Right lobe of liver (tissue), 6 donors: ENCODE measurements around the gene ATP6V1A. TPM values are rescaled to one million over a fixed set of nuclear protein-coding genes. Genes with fewer than 3 reads are reported as not detected.

Experiments
- ATAC-seq, 4 donors: fragments of 200-7000 bp; cut with Tn5 transposase; one replicate each; pipeline ENCODE4 v1.9.1; 2020; ENCODE audit warnings: mild to moderate bottlenecking in 4 of 4, moderate library complexity in 4 of 4
- DNase-seq, 3 donors: peaks; one replicate each; pipeline ENCODE4 v3.0.0-alpha.2; 2020
- H3K27ac ChIP-seq, 3 donors: fragments of 200-600 bp; one replicate each; pipeline ENCODE4 v1.8.0; 2022
- H3K27me3 ChIP-seq, 2 donors: fragments of 200-600 bp; one replicate each; pipeline ENCODE4 v1.8.0; 2022
- H3K36me3 ChIP-seq, 4 donors: fragments of 200-600 bp; sonication (generic) in 1 of 4; one replicate each; pipeline versions ENCODE4 v1.5.1 to v1.8.0; 2017 to 2022; ENCODE audit warnings: control low read depth in 1 of 4
- H3K4me1 ChIP-seq, 4 donors: fragments of 200-600 bp; sonication (generic) in 1 of 4; one replicate each; pipeline versions ENCODE4 v1.5.1 to v1.8.0; 2017 to 2022; ENCODE audit warnings: control low read depth in 1 of 4
- H3K4me3 ChIP-seq, 3 donors: fragments of 200-600 bp; one replicate each; pipeline ENCODE4 v1.8.0; 2022
- H3K9me3 ChIP-seq, 4 donors: fragments of 200-600 bp; sonication (generic) in 1 of 4; one replicate each; pipeline versions ENCODE4 v1.5.1 to v1.8.0; 2017 to 2022; ENCODE audit warnings: control low read depth in 1 of 4
- CTCF ChIP-seq, 4 donors: fragments of 200-600 bp in 3 of 4; fragments of 450-650 bp in 1 of 4; IDR thresholded peaks; one replicate each; pipeline versions ENCODE4 v1.5.1 to v1.8.0; 2016 to 2022; ENCODE audit warnings: antibody characterized with exemption in 4 of 4, mild to moderate bottlenecking in 2 of 4
- POLR2A ChIP-seq: fragments of 450-650 bp; IDR thresholded peaks from one replicate; pipeline ENCODE4 v1.6.1; 2017; ENCODE audit warnings: antibody characterized with exemption, mild to moderate bottlenecking
- WGBS: methylation state at CpG from one replicate; pipeline ENCODE4 v1.1.6; 2018; ENCODE audit warnings: low coverage, low lambda C conversion rate; ENCODE audit not compliant: insufficient coverage; ENCODE audit errors: missing lambda C conversion rate; 5-methylcytosine and 5-hydroxymethylcytosine counted together
- intact Hi-C, 2 donors: fragments of 100-400 bp; cut with DNase I; formaldehyde crosslinking; loops; one replicate each; pipeline versions ENCODE4 v1.11.2 to v1.14.1; 2022
- total RNA-seq, 6 experiments: library from RNA; depleted of rRNA in 2 of 6; stranded (reverse); fragments of >200 nt in 2 of 6; fragmentation: NEBNext Ultra II Directional in 3 of 6; extraction: Animal tissue kit (Norgen Biotek cat#: 25700) in 3 of 6; gene quantifications; one replicate each; pipeline versions ENCODE4 v1.1.0 to v1.2.4, GENCODE V29; 2016 to 2023
- donor health status: DM: no; HTN: yes; CAD: no.
- donor health status: DM: no; HTN: no; CAD: no.
- donor health status: DM: no; HTN: no; CAD: no.
- donor health status: DM: no; HTN: yes; CAD: no.
- donor health status: DM: no; HTN: yes; CAD: no.

Gene ATP6V1A
- total RNA-seq, 6 experiments from 2014 or later, result 39.6 to 52.7 (median 47.7) TPM

- Histone ChIP-seq H3K27ac (no peak overlapping the region), H3K4me3 (no peak overlapping the region), H3K9me3 (no peaks in the 10 kb centered on the region), H3K36me3 (no peaks in the 10 kb centered on the region), H3K27me3 (no peaks in the 10 kb centered on the region), H3K4me1 (peaks cover 0 to 19% (median 5%) of the 10 kb centered on the region in 4 donors)
- TF ChIP-seq CTCF (IDR thresholded peaks at IDR 0.05), result no peak
- TF ChIP-seq POLR2A, result no peak
- ATAC-seq (no peak), DNase-seq (no peak)
- intact Hi-C loops, result no loop called here
Observed at GRCh38 chr3:113751141-113751540, 4.3 kb downstream of the ATP6V1A start.

- H3K36me3 ChIP-seq, result no peaks in the 10 kb centered on the region
- no peaks in the 10 kb centered on the region for H3K9me3 ChIP-seq
- no peak overlapping the region for H3K4me3 ChIP-seq
- H3K4me1 ChIP-seq, result peaks cover 0 to 9% (median 2%) of the 10 kb centered on the region in 4 donors
- 72% methylated on average over 4 of the region's 4 CpGs for WGBS
- ATAC-seq, result no peak
- intact Hi-C loops, result no loop called here
- no peak overlapping the region for H3K27ac ChIP-seq
- DNase-seq, result no peak
- H3K27me3 ChIP-seq, result no peaks in the 10 kb centered on the region
- TF ChIP-seq CTCF (IDR thresholded peaks at IDR 0.05) (no peak), POLR2A (no peak)
Observed at GRCh38 chr3:113753376-113753985, 6.6 kb downstream of the ATP6V1A start.

GRCh38 chr3:113754494-113755159 lies 7.8 kb downstream of the ATP6V1A start:
- 59% methylated on average over 3 of the region's 5 CpGs for WGBS
- H3K36me3 ChIP-seq, result no peaks in the 10 kb centered on the region
- H3K27ac ChIP-seq, result no peak overlapping the region
- DNase-seq (no peak), ATAC-seq (peak in 1 of 4 donors; percentile 16)
- no peaks in the 10 kb centered on the region for H3K9me3 ChIP-seq
- H3K27me3 ChIP-seq, result no peaks in the 10 kb centered on the region
- intact Hi-C loops, result no loop called here
- H3K4me1 ChIP-seq, result peaks cover 0 to 5% (median 0%) of the 10 kb centered on the region in 4 donors
- TF ChIP-seq CTCF (IDR thresholded peaks at IDR 0.05) (no peak), POLR2A (no peak)
- H3K4me3 ChIP-seq, result no peak overlapping the region

- Histone ChIP-seq H3K27ac (no peak overlapping the region), H3K4me1 (no peaks in the 10 kb centered on the region), H3K4me3 (no peak overlapping the region), H3K27me3 (no peaks in the 10 kb centered on the region), H3K9me3 (no peaks in the 10 kb centered on the region), H3K36me3 (no peaks in the 10 kb centered on the region)
- intact Hi-C loops, result no loop called here
- ATAC-seq (no peak), DNase-seq (no peak)
- TF ChIP-seq CTCF (IDR thresholded peaks at IDR 0.05) (no peak), POLR2A (no peak)
- 100% methylated on average over 1 of the region's 1 CpG for WGBS
Observed at GRCh38 chr3:113758389-113759024, 11.7 kb downstream of the ATP6V1A start.
